Vagina (tissue), 2 donors: ENCODE results near the gene HBB. TPM values are rescaled to one million over a fixed set of nuclear protein-coding genes. Genes with fewer than 3 reads are reported as not detected.

ENCODE experiments used
- DNase-seq, 2 donors: peaks; one replicate each; pipeline ENCODE4 v3.0.0-alpha.2; 2017; ENCODE audit errors: extremely low spot score in 2 of 2
- H3K27ac ChIP-seq: fragments of 200-600 bp; sonication (generic); one replicate; pipeline ENCODE4 v1.5.1; 2019
- H3K27me3 ChIP-seq: fragments of 200-600 bp; sonication (generic); one replicate; pipeline ENCODE4 v1.5.1; 2019
- H3K36me3 ChIP-seq, 2 donors: fragments of 200-600 bp; sonication (generic); one replicate each; pipeline ENCODE4 v1.5.1; 2017 to 2019
- H3K4me1 ChIP-seq: fragments of 200-600 bp; sonication (generic); one replicate; pipeline ENCODE4 v1.5.1; 2019
- H3K4me3 ChIP-seq, 2 donors: fragments of 200-600 bp; sonication (generic); 1 replicate in 1 of 2; 2 replicates in 1 of 2; pipeline ENCODE4 v1.5.1; 2016 to 2019
- H3K9me3 ChIP-seq: fragments of 200-600 bp; sonication (generic); one replicate; pipeline ENCODE4 v1.5.1; 2019
- CTCF ChIP-seq, 3 experiments: fragments of 450-650 bp in 2 of 3; fragments of 200-600 bp in 1 of 3; sonication (generic) in 1 of 3; IDR thresholded peaks; one replicate each; pipeline ENCODE4 v1.5.1; 2017 to 2019; ENCODE audit warnings: antibody characterized with exemption in 3 of 3, mild to moderate bottlenecking in 2 of 3, moderate library complexity in 2 of 3
- POLR2A ChIP-seq, 2 donors: fragments of 450-650 bp; IDR thresholded peaks; one replicate each; pipeline ENCODE4 v1.6.1; 2017; ENCODE audit warnings: antibody characterized with exemption in 2 of 2, mild to moderate bottlenecking in 2 of 2, moderate library complexity in 2 of 2
- POLR2AphosphoS5 ChIP-seq, 2 donors: sonication (generic); formaldehyde crosslinking; IDR thresholded peaks; one replicate each; pipeline ENCODE4 v1.9.0; 2017; ENCODE audit warnings: antibody characterized with exemption in 2 of 2, mild to moderate bottlenecking in 2 of 2, low read depth in 1 of 2; ENCODE audit not compliant: insufficient read depth in 1 of 2
- intact Hi-C: fragments of 100-400 bp; cut with DNase I; formaldehyde crosslinking; loops from one replicate; pipeline ENCODE4 v1.15.1; 2023
- total RNA-seq: library from RNA; depleted of rRNA; stranded (reverse); fragments of >200 nt; gene quantifications from one replicate; pipeline ENCODE4 v1.2.3, GENCODE V29; 2016

The HBB gene
- total RNA-seq, 1 donor from 2014 or later = 591 TPM

- no peak overlapping the region for H3K27ac ChIP-seq
- no peaks in the 10 kb centered on the region for H3K4me1 ChIP-seq
- TF ChIP-seq POLR2AphosphoS5 (IDR thresholded peaks at IDR 0.05; ENCODE audit: insufficient read depth in 1 of 2, low read depth in 1 of 2) = no peak
- no peak for TF ChIP-seq POLR2A (IDR thresholded peaks at IDR 0.05)
- no peak for TF ChIP-seq CTCF (IDR thresholded peaks at IDR 0.05)
- no peaks in the 10 kb centered on the region for H3K27me3 ChIP-seq
- intact Hi-C loops = no loop called here
- DNase-seq = no peak
- no peaks in the 10 kb centered on the region for H3K36me3 ChIP-seq
- H3K4me3 ChIP-seq = no peak overlapping the region
- no peaks in the 10 kb centered on the region for H3K9me3 ChIP-seq
Observed at GRCh38 chr11:5247472-5248192, 20.8 kb upstream of the HBB start.

GRCh38 chr11:5246772-5247471 lies 20.1 kb upstream of the HBB start:
- Histone ChIP-seq H3K27me3 (no peaks in the 10 kb centered on the region), H3K27ac (no peak overlapping the region), H3K9me3 (no peaks in the 10 kb centered on the region), H3K4me3 (no peak overlapping the region), H3K4me1 (no peaks in the 10 kb centered on the region), H3K36me3 (no peaks in the 10 kb centered on the region)
- DNase-seq = no peak
- intact Hi-C loops = no loop called here
- TF ChIP-seq CTCF (IDR thresholded peaks at IDR 0.05) = no peak
- no peak for TF ChIP-seq POLR2AphosphoS5 (IDR thresholded peaks at IDR 0.05; ENCODE audit: insufficient read depth in 1 of 2, low read depth in 1 of 2)
- TF ChIP-seq POLR2A (IDR thresholded peaks at IDR 0.05) = no peak

DNA sequence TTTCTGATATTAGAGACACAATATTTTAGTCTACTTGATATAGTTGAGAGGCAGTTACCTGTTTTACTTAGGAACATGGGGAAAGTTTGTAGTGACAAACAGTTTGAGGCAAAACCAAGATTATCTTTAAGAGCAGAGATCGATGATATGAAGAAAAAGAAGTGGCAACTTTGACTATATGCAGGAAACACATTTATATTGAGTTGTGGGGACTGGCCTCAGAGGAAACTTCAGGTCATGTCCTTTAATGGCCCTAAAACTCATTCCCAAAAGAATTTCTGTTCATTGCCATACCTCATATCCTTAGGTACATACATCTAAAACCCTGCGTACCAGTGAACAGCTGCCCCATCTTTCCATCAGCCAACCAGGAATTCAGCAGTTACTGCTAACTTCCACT lies 18.3 kb upstream of the HBB start:
- intact Hi-C loops = no loop called here
- H3K27ac ChIP-seq = no peak overlapping the region
- H3K4me3 ChIP-seq = no peak overlapping the region
- H3K9me3 ChIP-seq = no peaks in the 10 kb centered on the region
- no peak for DNase-seq
- H3K36me3 ChIP-seq = no peaks in the 10 kb centered on the region
- TF ChIP-seq POLR2A (IDR thresholded peaks at IDR 0.05) = no peak
- no peak for TF ChIP-seq POLR2AphosphoS5 (IDR thresholded peaks at IDR 0.05; ENCODE audit: insufficient read depth in 1 of 2, low read depth in 1 of 2)
- TF ChIP-seq CTCF (IDR thresholded peaks at IDR 0.05) = no peak
- no peaks in the 10 kb centered on the region for H3K4me1 ChIP-seq
- H3K27me3 ChIP-seq = no peaks in the 10 kb centered on the region

- intact Hi-C loops = no loop called here
- Histone ChIP-seq H3K4me3 (no peak overlapping the region), H3K9me3 (no peaks in the 10 kb centered on the region), H3K4me1 (no peaks in the 10 kb centered on the region), H3K36me3 (no peaks in the 10 kb centered on the region), H3K27me3 (no peaks in the 10 kb centered on the region), H3K27ac (no peak overlapping the region)
- TF ChIP-seq POLR2AphosphoS5 (IDR thresholded peaks at IDR 0.05; ENCODE audit: insufficient read depth in 1 of 2, low read depth in 1 of 2) (no peak), CTCF (IDR thresholded peaks at IDR 0.05) (no peak), POLR2A (IDR thresholded peaks at IDR 0.05) (no peak)
- DNase-seq = no peak
Observed at GRCh38 chr11:5243816-5244180, 16.9 kb upstream of the HBB start.
